ENCODE results near the gene BANF1. TPM values are rescaled to one million over a fixed set of nuclear protein-coding genes. Genes with fewer than 3 reads are reported as not detected.

BANF1 gene
- total RNA-seq, 1 donor from 2014 or later, result 54.5 TPM

DNA sequence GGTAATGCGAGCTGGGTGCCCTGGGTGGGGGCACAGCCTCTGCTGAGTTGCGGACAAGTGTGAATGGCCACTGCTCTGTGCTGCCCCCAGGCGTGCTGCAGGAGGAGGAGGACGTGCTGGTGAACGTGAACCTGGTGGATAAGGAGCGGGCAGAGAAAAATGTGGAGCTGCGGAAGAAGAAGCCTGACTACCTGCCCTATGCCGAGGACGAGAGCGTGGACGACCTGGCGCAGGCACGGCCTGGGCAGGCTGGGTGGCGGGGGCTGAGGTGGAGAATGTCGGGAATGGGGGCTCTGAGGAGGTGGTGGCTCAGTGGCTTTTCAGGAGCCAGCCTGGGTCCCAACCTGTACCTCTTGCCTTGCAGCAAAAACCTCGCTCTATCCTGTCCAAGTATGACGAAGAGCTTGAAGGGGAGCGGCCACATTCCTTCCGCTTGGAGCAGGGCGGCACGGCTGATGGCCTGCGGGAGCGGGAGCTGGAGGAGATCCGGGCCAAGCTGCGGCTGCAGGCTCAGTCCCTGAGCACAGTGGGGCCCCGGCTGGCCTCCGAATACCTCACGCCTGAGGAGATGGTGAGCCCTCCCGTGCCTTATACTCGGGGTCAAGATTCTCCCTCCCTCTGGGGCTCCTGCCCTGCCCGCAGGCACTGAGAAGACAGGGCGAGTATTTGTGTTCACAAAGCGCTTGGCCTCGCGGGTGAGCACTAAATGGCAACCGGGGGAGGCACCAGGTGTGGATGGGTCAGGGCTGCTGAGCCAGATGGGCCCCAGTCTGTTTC, 36.1 kb upstream of the BANF1 start:
- no peaks in the 10 kb centered on the region for H3K27me3 ChIP-seq
- intact Hi-C loops (cut with DNase I), result no loop called here
- no peak overlapping the region for H3K4me3 ChIP-seq
- no peaks in the 10 kb centered on the region for H3K9me3 ChIP-seq
- TF ChIP-seq POLR2A (IDR thresholded peaks at IDR 0.05) (no peak), POLR2AphosphoS5 (IDR thresholded peaks at IDR 0.05; ENCODE audit: insufficient read depth in 1 of 2, low read depth in 1 of 2) (no peak)
- TF ChIP-seq, protein P1, sequence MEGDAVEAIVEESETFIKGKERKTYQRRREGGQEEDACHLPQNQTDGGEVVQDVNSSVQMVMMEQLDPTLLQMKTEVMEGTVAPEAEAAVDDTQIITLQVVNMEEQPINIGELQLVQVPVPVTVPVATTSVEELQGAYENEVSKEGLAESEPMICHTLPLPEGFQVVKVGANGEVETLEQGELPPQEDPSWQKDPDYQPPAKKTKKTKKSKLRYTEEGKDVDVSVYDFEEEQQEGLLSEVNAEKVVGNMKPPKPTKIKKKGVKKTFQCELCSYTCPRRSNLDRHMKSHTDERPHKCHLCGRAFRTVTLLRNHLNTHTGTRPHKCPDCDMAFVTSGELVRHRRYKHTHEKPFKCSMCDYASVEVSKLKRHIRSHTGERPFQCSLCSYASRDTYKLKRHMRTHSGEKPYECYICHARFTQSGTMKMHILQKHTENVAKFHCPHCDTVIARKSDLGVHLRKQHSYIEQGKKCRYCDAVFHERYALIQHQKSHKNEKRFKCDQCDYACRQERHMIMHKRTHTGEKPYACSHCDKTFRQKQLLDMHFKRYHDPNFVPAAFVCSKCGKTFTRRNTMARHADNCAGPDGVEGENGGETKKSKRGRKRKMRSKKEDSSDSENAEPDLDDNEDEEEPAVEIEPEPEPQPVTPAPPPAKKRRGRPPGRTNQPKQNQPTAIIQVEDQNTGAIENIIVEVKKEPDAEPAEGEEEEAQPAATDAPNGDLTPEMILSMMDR (IDR thresholded peaks at IDR 0.05), result no peak
- no peak for DNase-seq (ENCODE audit: extremely low spot score in 2 of 2)
- peaks cover 27% of the 10 kb centered on the region for H3K4me1 ChIP-seq
- peaks cover 5 to 66% of the 10 kb centered on the region in 2 donors for H3K36me3 ChIP-seq
- H3K27ac ChIP-seq, result no peak overlapping the region

DNA sequence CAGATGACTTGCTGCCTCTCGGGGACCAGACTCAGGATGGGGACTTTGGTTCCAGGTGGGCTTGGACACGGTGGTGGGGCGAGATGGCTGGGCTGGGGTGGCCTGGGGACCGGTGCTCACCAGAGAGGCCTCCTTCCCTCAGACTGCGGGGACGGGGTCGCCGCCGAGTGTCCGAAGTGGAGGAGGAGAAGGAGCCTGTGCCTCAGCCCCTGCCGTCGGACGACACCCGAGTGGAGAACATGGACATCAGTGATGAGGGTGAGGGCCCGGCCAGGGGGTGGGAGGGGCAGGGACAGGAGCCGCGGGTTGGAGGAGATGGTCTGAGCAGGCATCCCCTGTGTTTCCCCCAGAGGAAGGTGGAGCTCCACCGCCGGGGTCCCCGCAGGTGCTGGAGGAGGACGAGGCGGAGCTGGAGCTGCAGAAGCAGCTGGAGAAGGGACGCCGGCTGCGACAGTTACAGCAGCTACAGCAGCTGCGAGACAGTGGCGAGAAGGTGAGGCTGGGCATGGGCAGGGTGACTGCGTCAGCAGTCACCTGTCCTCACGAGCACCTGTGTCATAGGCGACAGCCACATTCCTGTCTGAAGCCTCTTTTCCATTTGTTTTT, 34.9 kb upstream of the BANF1 start:
- Histone ChIP-seq H3K4me1 (peaks cover 22% of the 10 kb centered on the region), H3K9me3 (no peaks in the 10 kb centered on the region), H3K27ac (no peak overlapping the region), H3K4me3 (no peak overlapping the region), H3K36me3 (peaks cover 5 to 66% of the 10 kb centered on the region in 2 donors), H3K27me3 (no peaks in the 10 kb centered on the region)
- TF ChIP-seq, protein P1 (IDR thresholded peaks at IDR 0.05), result no peak
- no peak for TF ChIP-seq POLR2AphosphoS5 (IDR thresholded peaks at IDR 0.05; ENCODE audit: insufficient read depth in 1 of 2, low read depth in 1 of 2)
- TF ChIP-seq POLR2A (IDR thresholded peaks at IDR 0.05), result no peak
- intact Hi-C loops (cut with DNase I), result no loop called here
- peak in 1 of 2 donors; percentile 67 for DNase-seq (ENCODE audit: extremely low spot score in 2 of 2)

DNA sequence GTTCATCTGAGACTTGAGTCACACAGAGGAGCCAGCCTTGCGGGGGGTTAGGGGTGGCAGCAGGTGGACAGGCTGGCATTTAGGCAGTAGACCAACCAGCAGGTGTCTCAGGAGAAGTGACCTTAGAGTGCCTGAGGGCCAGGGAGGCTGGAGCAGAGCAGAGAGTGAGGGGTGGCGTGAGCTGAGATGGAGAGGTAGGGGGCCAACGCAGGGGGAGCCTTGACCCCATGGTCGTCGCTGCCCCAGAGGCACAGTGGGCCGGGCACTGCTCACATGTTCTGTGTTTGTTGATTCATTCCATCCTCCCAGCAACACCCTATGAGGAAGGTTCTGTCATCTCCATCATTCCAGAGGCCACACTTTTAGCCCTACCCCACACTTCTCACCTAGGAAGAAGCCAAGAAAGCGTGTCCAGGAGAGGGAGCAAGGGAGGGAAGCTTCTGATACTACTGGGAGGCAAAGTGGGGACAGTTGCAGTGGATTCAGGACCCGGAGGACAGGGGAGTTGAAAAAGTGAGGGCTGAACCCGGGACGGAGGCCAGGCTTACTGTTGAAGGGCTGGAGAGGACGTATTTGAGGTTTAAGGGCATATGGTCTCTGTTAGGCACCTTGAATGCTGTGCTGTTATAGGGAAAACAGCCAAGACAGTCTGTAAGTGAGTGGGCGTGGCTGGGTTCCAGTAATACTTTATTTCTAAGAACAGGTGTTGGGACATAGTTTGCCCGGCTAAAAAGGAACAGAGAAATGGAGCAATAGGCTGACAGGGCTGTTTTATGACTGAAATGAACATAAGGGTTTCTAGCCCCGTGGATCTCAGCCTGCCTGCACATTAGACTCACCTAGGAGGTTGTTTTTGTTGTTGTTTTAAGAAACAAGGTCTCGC, 33.5 kb upstream of the BANF1 start:
- Histone ChIP-seq H3K36me3 (peaks cover 5 to 66% of the 10 kb centered on the region in 2 donors), H3K27ac (no peak overlapping the region), H3K4me1 (peaks cover 8% of the 10 kb centered on the region), H3K4me3 (no peak overlapping the region), H3K27me3 (no peaks in the 10 kb centered on the region), H3K9me3 (no peaks in the 10 kb centered on the region)
- TF ChIP-seq, protein P1 (IDR thresholded peaks at IDR 0.05), result no peak
- no peak for TF ChIP-seq POLR2A (IDR thresholded peaks at IDR 0.05)
- no peak for TF ChIP-seq POLR2AphosphoS5 (IDR thresholded peaks at IDR 0.05; ENCODE audit: insufficient read depth in 1 of 2, low read depth in 1 of 2)
- no peak for DNase-seq (ENCODE audit: extremely low spot score in 2 of 2)
- intact Hi-C loops (cut with DNase I), result no loop called here

DNA sequence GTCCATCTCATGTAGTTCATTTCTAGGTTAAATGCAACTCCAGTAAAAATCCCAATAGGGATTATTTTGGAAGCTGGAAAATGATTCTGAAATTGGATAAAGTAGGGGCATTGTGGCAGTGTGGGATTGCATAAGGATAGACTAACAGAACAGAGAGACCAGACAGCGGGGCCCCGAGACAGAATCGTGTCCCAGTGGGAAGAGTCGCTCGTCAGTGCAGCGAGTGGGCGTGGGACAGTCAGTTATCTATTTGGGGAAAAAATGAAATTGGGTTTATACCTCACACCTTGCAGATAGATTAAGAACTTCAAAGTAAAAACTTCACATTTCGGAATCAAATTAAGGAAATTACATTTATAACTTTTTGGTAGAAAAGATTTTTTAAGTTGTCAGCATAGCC, 30.2 kb upstream of the BANF1 start:
- TF ChIP-seq POLR2A (IDR thresholded peaks at IDR 0.05) (no peak), POLR2AphosphoS5 (IDR thresholded peaks at IDR 0.05; ENCODE audit: insufficient read depth in 1 of 2, low read depth in 1 of 2) (no peak)
- TF ChIP-seq, protein P1 (IDR thresholded peaks at IDR 0.05), result no peak
- Histone ChIP-seq H3K27me3 (no peaks in the 10 kb centered on the region), H3K9me3 (no peaks in the 10 kb centered on the region), H3K4me3 (no peak overlapping the region), H3K36me3 (peaks cover 5 to 51% of the 10 kb centered on the region in 2 donors), H3K4me1 (no peaks in the 10 kb centered on the region), H3K27ac (no peak overlapping the region)
- intact Hi-C loops (cut with DNase I), result no loop called here
- DNase-seq (ENCODE audit: extremely low spot score in 2 of 2), result no peak
